ENCODE results near the gene GATAD2B.
"Not testable (repeated sequence)": the region's sequence is repeated elsewhere in the genome, so short reads cannot be mapped to it uniquely, and the experiment has no call there.

Gene GATAD2B

DNA sequence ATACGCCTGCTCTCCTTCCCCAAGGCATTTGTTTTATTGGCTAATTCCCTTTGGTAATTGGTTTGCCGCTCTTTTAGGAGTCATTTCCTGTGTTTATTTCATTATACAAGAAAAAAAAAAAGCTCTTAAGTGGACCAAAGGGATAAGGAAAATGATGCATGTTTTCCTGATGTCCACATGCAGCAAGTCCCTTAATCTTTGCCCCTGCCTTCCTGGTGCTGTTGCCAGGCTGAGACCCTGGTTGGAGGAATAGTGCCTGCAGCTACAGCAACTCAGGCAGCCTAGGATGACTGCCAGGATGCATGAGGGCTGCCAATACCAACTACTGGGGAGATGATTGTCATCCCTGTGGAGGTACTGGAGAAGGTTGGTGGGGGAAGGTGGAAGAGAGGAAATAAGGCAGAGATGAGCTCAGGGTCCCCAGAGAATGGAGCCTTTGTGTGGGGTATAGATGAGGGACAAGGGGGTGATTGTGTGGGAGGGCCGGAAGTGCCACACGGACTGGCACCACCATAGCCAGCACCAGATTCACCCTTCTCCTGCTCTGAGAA lies 6.1 kb upstream of the GATAD2B start:
- Histone ChIP-seq H3K4me3 (ENCODE audit: low read length in 2 of 2) (no peak overlapping the region), H3K9me3 (ENCODE audit: control insufficient read depth in 2 of 2, low read length in 2 of 2) (no peaks in the 10 kb centered on the region), H3K36me3 (ENCODE audit: control insufficient read depth in 2 of 2, insufficient read depth in 2 of 2, low read length in 2 of 2) (peaks cover 19 to 31% of the 10 kb centered on the region in 2 donors), H3K27ac (ENCODE audit: low read length) (no peak overlapping the region), H3K27me3 (ENCODE audit: control insufficient read depth in 1 of 2, insufficient read depth in 2 of 2, low read length in 2 of 2) (no peaks in the 10 kb centered on the region), H3K4me1 (ENCODE audit: control insufficient read depth, insufficient read depth, low read length) (peaks cover 6% of the 10 kb centered on the region), H3K9ac (ENCODE audit: low read length in 2 of 2) (no peak overlapping the region)

DNA sequence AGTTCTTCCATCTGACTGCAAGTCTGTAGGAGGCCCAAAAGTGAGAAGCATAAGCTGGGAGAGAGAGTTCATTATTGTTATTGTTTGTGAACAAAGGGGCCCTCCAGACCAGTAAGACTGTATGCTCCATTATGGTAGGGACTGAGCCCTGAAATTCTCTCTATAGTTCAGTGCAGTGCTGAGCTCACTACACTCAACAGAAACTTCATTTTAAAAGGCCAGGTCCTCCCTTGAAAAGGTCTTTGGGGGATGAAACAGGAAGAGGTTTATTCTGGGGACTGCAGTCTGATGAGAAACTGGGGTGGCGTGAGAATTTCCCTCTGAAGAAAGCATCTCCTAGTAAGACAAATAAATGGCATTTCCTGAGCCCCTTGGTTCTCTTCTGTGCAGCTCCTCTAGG lies 5.5 kb upstream of the GATAD2B start:
- H3K9me3 ChIP-seq (ENCODE audit: control insufficient read depth in 2 of 2, low read length in 2 of 2) = no peaks in the 10 kb centered on the region
- no peaks in the 10 kb centered on the region for H3K27me3 ChIP-seq (ENCODE audit: control insufficient read depth in 1 of 2, insufficient read depth in 2 of 2, low read length in 2 of 2)
- peaks cover 14 to 26% of the 10 kb centered on the region in 2 donors for H3K36me3 ChIP-seq (ENCODE audit: control insufficient read depth in 2 of 2, insufficient read depth in 2 of 2, low read length in 2 of 2)
- H3K4me3 ChIP-seq (ENCODE audit: low read length in 2 of 2) = no peak overlapping the region
- H3K4me1 ChIP-seq (ENCODE audit: control insufficient read depth, insufficient read depth, low read length) = peaks cover 10% of the 10 kb centered on the region
- H3K9ac ChIP-seq (ENCODE audit: low read length in 2 of 2) = no peak overlapping the region
- no peak overlapping the region for H3K27ac ChIP-seq (ENCODE audit: low read length)

GRCh38 chr1:153926405-153926804 lies 3.6 kb upstream of the GATAD2B start:
- H3K9ac ChIP-seq (ENCODE audit: low read length in 2 of 2) = no peak overlapping the region
- H3K4me3 ChIP-seq (ENCODE audit: low read length in 2 of 2) = no peak overlapping the region
- no peaks in the 10 kb centered on the region for H3K27me3 ChIP-seq (ENCODE audit: control insufficient read depth in 1 of 2, insufficient read depth in 2 of 2, low read length in 2 of 2)
- no peak overlapping the region for H3K27ac ChIP-seq (ENCODE audit: low read length)
- H3K36me3 ChIP-seq (ENCODE audit: control insufficient read depth in 2 of 2, insufficient read depth in 2 of 2, low read length in 2 of 2) = peaks cover 2 to 20% of the 10 kb centered on the region in 2 donors
- no peaks in the 10 kb centered on the region for H3K9me3 ChIP-seq (ENCODE audit: control insufficient read depth in 2 of 2, low read length in 2 of 2)
- peaks cover 15% of the 10 kb centered on the region for H3K4me1 ChIP-seq (ENCODE audit: control insufficient read depth, insufficient read depth, low read length)

DNA sequence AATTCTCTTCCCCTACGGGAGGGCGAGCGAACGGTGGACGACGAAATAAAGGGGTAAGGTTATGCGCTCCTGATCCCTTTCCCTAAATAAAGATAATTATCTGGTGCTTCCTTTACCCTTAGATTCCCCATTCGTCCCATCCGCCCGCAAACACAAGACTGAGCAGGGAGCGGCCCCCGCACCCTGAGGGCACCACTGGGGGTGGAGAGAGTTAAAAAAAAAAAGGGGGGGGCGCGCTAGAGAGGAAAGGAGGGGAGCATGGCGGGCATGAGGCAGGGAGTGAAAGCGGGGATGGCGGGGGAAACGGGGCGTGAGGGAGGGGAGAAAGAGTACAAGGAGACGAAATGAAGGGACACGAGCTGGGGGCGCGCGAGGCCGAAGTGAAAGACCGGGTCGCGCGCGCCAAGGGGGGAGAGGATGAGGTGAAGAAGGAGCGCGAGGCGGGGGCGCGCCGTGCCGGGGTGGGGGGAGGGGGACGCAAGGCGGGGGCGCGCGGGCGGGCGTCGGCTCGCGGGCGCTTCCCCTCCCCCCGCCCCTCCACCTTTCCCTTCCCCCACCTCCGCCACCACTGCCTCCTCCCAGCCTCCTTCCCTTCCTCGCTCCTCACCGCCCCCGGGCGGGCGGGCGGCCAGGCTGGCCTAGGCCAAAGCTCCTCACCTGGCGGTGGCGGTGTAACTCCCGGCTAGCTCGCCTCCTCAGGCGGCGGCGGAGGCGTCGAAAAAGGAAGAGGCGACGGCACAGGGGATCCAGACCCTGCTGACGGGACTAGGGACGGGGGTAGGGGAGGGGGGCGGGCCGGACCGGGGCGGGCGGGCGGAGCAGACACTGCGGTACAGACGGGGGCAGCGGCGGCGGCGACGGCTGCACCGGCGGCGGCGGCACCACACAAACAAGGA lies 448 bp downstream of the GATAD2B start:
- Histone ChIP-seq H3K36me3 (ENCODE audit: control insufficient read depth in 2 of 2, insufficient read depth in 2 of 2, low read length in 2 of 2) (no peaks in the 10 kb centered on the region), H3K27ac (ENCODE audit: low read length) (peak overlapping the region; percentile 60), H3K9me3 (ENCODE audit: control insufficient read depth in 2 of 2, low read length in 2 of 2) (no peaks in the 10 kb centered on the region), H3K9ac (ENCODE audit: low read length in 2 of 2) (peak overlapping the region; percentile 63 to 80), H3K27me3 (ENCODE audit: control insufficient read depth in 1 of 2, insufficient read depth in 2 of 2, low read length in 2 of 2) (no peaks in the 10 kb centered on the region), H3K4me1 (ENCODE audit: control insufficient read depth, insufficient read depth, low read length) (peaks cover 31% of the 10 kb centered on the region), H3K4me3 (ENCODE audit: low read length in 2 of 2) (peak overlapping the region; percentile 76 to 90)

DNA sequence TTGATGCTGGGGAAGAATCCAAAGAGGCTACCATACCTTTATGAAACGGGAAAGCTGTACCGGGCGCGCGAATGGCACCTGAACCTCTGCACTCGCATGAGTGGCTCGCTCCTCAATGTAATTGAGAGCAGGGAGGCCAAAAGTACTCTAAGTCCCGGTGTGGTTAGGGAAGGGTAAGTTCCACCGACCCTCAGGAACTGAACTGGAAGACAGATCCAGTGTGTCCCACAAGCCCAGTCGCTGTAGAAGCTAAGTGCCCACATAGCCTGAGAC lies 1.0 kb downstream of the GATAD2B start:
- peaks cover 31% of the 10 kb centered on the region for H3K4me1 ChIP-seq (ENCODE audit: control insufficient read depth, insufficient read depth, low read length)
- peak overlapping the region; percentile 76 to 90 for H3K4me3 ChIP-seq (ENCODE audit: low read length in 2 of 2)
- peak overlapping the region; percentile 60 for H3K27ac ChIP-seq (ENCODE audit: low read length)
- no peaks in the 10 kb centered on the region for H3K9me3 ChIP-seq (ENCODE audit: control insufficient read depth in 2 of 2, low read length in 2 of 2)
- peak overlapping the region; percentile 63 to 80 for H3K9ac ChIP-seq (ENCODE audit: low read length in 2 of 2)
- H3K36me3 ChIP-seq (ENCODE audit: control insufficient read depth in 2 of 2, insufficient read depth in 2 of 2, low read length in 2 of 2) = no peaks in the 10 kb centered on the region
- no peaks in the 10 kb centered on the region for H3K27me3 ChIP-seq (ENCODE audit: control insufficient read depth in 1 of 2, insufficient read depth in 2 of 2, low read length in 2 of 2)

- Histone ChIP-seq H3K27ac (ENCODE audit: low read length) (peak overlapping the region; percentile 60), H3K36me3 (ENCODE audit: control insufficient read depth in 2 of 2, insufficient read depth in 2 of 2, low read length in 2 of 2) (no peaks in the 10 kb centered on the region), H3K4me1 (ENCODE audit: control insufficient read depth, insufficient read depth, low read length) (peaks cover 31% of the 10 kb centered on the region), H3K4me3 (ENCODE audit: low read length in 2 of 2) (peak overlapping the region; percentile 76 to 90), H3K9ac (ENCODE audit: low read length in 2 of 2) (peak overlapping the region; percentile 63 to 80), H3K27me3 (ENCODE audit: control insufficient read depth in 1 of 2, insufficient read depth in 2 of 2, low read length in 2 of 2) (no peaks in the 10 kb centered on the region), H3K9me3 (ENCODE audit: control insufficient read depth in 2 of 2, low read length in 2 of 2) (no peaks in the 10 kb centered on the region)
Measured at GRCh38 chr1:153921080-153921802, 1.5 kb downstream of the GATAD2B start.

DNA sequence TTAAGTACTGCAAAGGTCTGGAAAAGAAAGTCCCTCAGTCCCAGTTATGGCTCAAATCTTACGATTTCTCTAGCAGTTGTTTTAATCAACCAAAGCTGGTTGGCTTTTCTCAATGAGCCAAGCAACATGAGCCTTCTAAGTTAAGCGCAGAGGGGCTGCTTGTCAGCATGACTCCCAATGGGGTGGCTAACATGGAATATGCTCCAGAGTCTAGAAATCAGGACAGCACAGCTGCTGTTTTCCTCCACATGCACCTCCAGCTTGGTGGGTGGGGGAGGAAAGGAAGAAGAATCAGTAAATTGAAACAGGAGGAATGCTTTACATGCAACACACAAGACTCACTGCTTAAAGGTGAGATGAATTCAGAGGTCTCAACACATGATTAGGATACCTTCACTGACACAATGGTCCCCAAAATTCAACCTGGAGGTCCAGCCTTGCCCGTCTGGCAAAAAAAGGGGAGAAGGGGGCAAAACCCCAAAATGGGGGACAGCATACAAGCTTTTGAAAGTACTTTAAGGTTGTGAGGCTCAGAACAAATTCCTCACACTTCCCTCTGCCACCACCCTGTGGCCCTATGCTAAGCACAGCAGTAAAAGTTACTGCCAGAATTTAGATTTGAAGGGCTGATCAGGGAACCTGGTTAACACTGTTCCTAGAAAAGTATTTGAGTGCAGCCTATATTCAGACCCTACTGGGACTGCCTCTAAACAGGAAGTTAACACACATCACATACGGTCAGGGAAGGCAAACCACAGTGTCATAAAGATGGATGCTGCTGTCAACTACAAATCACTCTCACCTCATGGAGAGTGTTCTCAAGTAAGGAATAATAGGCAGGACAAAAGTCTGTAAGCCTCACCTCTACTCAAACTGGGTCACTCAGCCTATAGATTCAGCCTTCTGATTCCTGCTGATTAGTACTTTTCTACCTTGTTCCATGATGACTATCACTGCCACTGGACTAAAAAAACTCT lies 2.6 kb downstream of the GATAD2B start:
- H3K4me1 ChIP-seq (ENCODE audit: control insufficient read depth, insufficient read depth, low read length) = peaks cover 31% of the 10 kb centered on the region
- H3K9me3 ChIP-seq (ENCODE audit: control insufficient read depth in 2 of 2, low read length in 2 of 2) = no peaks in the 10 kb centered on the region
- peak overlapping the region; percentile 47 to 63 for H3K9ac ChIP-seq (ENCODE audit: low read length in 2 of 2)
- no peak overlapping the region for H3K27ac ChIP-seq (ENCODE audit: low read length)
- H3K27me3 ChIP-seq (ENCODE audit: control insufficient read depth in 1 of 2, insufficient read depth in 2 of 2, low read length in 2 of 2) = no peaks in the 10 kb centered on the region
- H3K4me3 ChIP-seq (ENCODE audit: low read length in 2 of 2) = peak overlapping the region in 1 of 2 donors; percentile 22
- H3K36me3 ChIP-seq (ENCODE audit: control insufficient read depth in 2 of 2, insufficient read depth in 2 of 2, low read length in 2 of 2) = no peaks in the 10 kb centered on the region

GRCh38 chr1:153916297-153916696 lies 6.5 kb downstream of the GATAD2B start:
- Histone ChIP-seq H3K27ac (ENCODE audit: low read length) (no peak overlapping the region), H3K36me3 (ENCODE audit: control insufficient read depth in 2 of 2, insufficient read depth in 2 of 2, low read length in 2 of 2) (no peaks in the 10 kb centered on the region), H3K27me3 (ENCODE audit: control insufficient read depth in 1 of 2, insufficient read depth in 2 of 2, low read length in 2 of 2) (no peaks in the 10 kb centered on the region), H3K4me3 (ENCODE audit: low read length in 2 of 2) (no peak overlapping the region), H3K9ac (ENCODE audit: low read length in 2 of 2) (no peak overlapping the region), H3K4me1 (ENCODE audit: control insufficient read depth, insufficient read depth, low read length) (peaks cover 20% of the 10 kb centered on the region), H3K9me3 (ENCODE audit: control insufficient read depth in 2 of 2, low read length in 2 of 2) (no peaks in the 10 kb centered on the region)

GRCh38 chr1:153912349-153912748 lies 10.4 kb downstream of the GATAD2B start:
- Histone ChIP-seq H3K9ac (ENCODE audit: low read length in 2 of 2) (no peak overlapping the region), H3K27ac (ENCODE audit: low read length) (no peak overlapping the region), H3K9me3 (ENCODE audit: control insufficient read depth in 2 of 2, low read length in 2 of 2) (no peaks in the 10 kb centered on the region), H3K4me1 (ENCODE audit: control insufficient read depth, insufficient read depth, low read length) (peaks cover 2% of the 10 kb centered on the region), H3K27me3 (ENCODE audit: control insufficient read depth in 1 of 2, insufficient read depth in 2 of 2, low read length in 2 of 2) (no peaks in the 10 kb centered on the region), H3K36me3 (ENCODE audit: control insufficient read depth in 2 of 2, insufficient read depth in 2 of 2, low read length in 2 of 2) (peaks cover 0 to 2% of the 10 kb centered on the region in 2 donors), H3K4me3 (ENCODE audit: low read length in 2 of 2) (no peak overlapping the region)

DNA sequence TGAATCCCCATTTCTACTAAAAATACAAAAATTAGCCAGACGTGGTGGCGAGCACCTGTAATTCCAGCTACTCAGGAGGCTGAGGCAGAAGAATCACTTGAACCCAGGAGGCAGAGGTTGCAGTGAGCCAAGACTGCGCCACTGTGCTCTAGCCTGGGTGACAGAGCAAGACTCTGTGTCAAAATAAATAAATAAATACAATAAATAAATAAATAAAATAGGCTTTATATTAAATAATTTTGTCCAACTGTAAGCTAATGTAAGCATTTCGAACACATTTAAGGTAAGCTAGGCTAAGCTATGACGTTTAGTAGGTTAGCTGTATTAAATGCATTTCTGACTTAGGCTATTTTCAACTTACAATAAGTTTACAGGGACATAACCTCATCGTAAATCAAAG lies 12.2 kb downstream of the GATAD2B start:
- H3K36me3 ChIP-seq (ENCODE audit: control insufficient read depth in 2 of 2, insufficient read depth in 2 of 2, low read length in 2 of 2) = not testable (repeated sequence)

More for the DNA sequence above, 12.2 kb downstream of the GATAD2B start:
- H3K9me3 ChIP-seq (ENCODE audit: control insufficient read depth in 2 of 2, low read length in 2 of 2); H3K27ac ChIP-seq (ENCODE audit: low read length); H3K4me1 ChIP-seq (ENCODE audit: control insufficient read depth, insufficient read depth, low read length); H3K9ac ChIP-seq (ENCODE audit: low read length in 2 of 2); H3K4me3 ChIP-seq (ENCODE audit: low read length in 2 of 2); H3K27me3 ChIP-seq (ENCODE audit: control insufficient read depth in 1 of 2, insufficient read depth in 2 of 2, low read length in 2 of 2): not testable (repeated sequence)

Data from stomach smooth muscle (tissue), 2 donors.